ENCODE results near the gene PAQR5.

DNA sequence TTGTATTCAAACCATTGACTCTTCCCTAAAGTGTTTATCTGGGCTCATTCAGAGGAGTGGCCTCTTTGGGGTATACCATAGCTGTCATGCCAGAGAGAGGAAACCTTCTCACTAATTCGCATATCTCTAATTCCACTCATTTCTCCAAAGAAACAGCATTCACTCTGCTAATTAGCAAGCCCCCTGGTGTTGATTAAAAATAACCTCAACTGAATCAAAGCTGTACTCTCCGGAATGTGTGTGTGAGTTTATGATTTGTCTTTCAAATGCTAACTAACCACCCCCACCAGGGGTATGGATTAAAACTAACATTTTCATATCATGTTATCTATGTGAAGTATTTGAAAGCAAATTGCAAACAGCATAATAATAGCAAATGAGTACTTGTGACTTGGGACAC, 45.5 kb downstream of the PAQR5 start:
- TF ChIP-seq, protein P1, sequence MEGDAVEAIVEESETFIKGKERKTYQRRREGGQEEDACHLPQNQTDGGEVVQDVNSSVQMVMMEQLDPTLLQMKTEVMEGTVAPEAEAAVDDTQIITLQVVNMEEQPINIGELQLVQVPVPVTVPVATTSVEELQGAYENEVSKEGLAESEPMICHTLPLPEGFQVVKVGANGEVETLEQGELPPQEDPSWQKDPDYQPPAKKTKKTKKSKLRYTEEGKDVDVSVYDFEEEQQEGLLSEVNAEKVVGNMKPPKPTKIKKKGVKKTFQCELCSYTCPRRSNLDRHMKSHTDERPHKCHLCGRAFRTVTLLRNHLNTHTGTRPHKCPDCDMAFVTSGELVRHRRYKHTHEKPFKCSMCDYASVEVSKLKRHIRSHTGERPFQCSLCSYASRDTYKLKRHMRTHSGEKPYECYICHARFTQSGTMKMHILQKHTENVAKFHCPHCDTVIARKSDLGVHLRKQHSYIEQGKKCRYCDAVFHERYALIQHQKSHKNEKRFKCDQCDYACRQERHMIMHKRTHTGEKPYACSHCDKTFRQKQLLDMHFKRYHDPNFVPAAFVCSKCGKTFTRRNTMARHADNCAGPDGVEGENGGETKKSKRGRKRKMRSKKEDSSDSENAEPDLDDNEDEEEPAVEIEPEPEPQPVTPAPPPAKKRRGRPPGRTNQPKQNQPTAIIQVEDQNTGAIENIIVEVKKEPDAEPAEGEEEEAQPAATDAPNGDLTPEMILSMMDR (IDR thresholded peaks at IDR 0.05), result no peak
- TF ChIP-seq POLR2A (IDR thresholded peaks at IDR 0.05) (no peak), EP300 (IDR thresholded peaks at IDR 0.05) (no peak)

Data from sigmoid colon (tissue), 4 donors.